Measurements from ENCODE around the gene PEX10.

The PEX10 gene

GRCh38 chr1:2354511-2355372 lies 57.6 kb downstream of the PEX10 start:
- TF ChIP-seq, protein P1, sequence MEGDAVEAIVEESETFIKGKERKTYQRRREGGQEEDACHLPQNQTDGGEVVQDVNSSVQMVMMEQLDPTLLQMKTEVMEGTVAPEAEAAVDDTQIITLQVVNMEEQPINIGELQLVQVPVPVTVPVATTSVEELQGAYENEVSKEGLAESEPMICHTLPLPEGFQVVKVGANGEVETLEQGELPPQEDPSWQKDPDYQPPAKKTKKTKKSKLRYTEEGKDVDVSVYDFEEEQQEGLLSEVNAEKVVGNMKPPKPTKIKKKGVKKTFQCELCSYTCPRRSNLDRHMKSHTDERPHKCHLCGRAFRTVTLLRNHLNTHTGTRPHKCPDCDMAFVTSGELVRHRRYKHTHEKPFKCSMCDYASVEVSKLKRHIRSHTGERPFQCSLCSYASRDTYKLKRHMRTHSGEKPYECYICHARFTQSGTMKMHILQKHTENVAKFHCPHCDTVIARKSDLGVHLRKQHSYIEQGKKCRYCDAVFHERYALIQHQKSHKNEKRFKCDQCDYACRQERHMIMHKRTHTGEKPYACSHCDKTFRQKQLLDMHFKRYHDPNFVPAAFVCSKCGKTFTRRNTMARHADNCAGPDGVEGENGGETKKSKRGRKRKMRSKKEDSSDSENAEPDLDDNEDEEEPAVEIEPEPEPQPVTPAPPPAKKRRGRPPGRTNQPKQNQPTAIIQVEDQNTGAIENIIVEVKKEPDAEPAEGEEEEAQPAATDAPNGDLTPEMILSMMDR (IDR thresholded peaks at IDR 0.05; ENCODE audit: low read depth, low read length) = no peak
- no peak for DNase-seq (ENCODE audit: low read depth in 2 of 2)
- no peak overlapping the region for H3K4me3 ChIP-seq (replicated peaks in 1 of 2; ENCODE audit: low read depth in 2 of 2, low read length in 2 of 2)

Data from cardiac fibroblast (primary cell).